NCI-H524 treated with DMSO at 0.1 percent for 48 hours (cell line): ENCODE results near the gene PLK3.
"Not testable (repeated sequence)": the region's sequence is repeated elsewhere in the genome, so short reads cannot be mapped to it uniquely, and the experiment has no call there.

Source experiments
- DNase-seq: peaks from one replicate; lab custom pipeline; 2025; lab: John Stamatoyannopoulos, UW

Gene PLK3

GRCh38 chr1:44787506-44787905 lies 12.7 kb upstream of the PLK3 start:
- no peak for DNase-seq

DNA sequence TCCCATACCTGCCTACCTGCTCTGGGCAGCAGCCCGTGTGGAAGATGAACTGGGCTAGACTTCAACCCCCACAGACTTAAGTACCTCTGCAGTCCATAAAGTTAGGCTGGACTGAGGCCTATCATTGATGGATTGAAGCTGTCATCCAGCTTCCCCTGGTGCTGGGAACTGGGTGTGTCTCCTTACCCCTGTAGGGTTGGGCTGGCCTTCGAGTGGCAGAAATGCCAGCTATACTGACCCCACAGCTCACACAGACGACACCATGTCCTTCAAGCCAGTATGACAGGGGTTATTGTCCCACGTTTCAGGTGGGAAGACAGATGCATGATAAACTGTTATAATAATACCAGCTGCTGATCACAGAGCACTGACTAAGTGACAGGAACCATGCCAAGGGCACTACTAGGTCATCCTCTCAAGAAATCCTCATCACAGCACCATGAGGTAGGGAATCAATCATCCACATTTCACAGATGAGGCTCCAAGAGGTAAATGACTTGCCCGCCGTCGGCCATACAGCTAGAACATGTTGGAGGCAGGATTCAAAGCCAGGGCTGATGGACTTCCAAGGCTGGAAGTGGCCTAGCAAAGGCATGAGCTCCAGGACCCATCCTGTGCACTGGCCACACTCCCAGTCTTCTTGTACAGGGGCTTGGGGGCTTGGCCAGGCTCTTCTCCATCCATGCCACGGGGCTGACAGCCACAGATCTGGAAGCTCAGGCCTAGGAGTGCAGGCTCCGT lies 11.9 kb upstream of the PLK3 start, which contains the start of gene BEST4:
BEST4 (minus strand) TSS at position 51 of the 741 bp plus-strand sequence. CDS start 465 bp downstream, outside the sequence.
- DNase-seq, result no peak

- no peak for DNase-seq
Measured at GRCh38 chr1:44790968-44791801, 9.0 kb upstream of the PLK3 start.

- no peak for DNase-seq
Measured at GRCh38 chr1:44792736-44793502, 7.3 kb upstream of the PLK3 start.

GRCh38 chr1:44797886-44798285 lies 2.3 kb upstream of the PLK3 start:
- DNase-seq, result not testable (repeated sequence)

DNA sequence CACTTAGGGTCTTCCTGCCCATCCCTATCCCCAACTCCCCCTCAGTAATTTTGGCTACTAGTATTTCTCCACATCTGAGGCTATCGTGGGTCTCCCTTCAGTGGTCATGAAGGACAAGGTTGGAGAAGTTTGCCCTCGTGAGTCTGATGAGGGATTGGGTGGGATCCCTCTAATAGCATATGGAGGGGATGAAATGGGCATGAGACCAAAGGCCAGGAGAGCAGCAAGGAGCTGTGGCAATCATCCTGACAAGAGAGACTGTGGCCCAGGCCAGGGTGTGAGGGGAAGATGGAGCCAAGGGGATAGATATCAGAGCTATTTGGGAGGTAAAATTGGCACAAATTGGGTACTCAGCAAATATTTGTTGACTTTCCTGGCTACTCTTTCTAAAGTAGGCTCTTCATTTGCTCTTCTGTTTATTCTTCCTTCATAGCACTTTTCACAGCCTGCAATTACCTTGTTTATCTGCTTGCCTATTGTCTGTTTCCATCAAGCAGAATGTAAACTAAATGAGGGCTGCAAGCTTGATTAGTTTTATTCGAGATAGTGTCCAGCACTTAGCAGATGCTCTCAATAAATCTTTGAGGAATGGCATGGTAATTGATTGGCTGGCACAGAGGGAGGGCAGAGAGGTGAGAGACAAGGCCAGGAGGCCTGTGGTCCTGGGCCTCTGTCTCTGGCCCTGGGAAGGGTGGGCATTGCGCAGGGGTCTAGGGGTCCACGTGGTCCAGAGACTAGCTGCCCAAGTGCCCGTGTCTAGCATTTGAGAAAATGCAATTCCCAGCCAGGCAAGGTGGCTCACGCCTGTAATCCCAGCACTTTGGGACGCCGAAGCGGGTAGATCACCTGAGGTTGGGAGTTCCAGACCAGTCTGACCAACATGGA lies 1.5 kb upstream of the PLK3 start:
- no peak for DNase-seq

DNA sequence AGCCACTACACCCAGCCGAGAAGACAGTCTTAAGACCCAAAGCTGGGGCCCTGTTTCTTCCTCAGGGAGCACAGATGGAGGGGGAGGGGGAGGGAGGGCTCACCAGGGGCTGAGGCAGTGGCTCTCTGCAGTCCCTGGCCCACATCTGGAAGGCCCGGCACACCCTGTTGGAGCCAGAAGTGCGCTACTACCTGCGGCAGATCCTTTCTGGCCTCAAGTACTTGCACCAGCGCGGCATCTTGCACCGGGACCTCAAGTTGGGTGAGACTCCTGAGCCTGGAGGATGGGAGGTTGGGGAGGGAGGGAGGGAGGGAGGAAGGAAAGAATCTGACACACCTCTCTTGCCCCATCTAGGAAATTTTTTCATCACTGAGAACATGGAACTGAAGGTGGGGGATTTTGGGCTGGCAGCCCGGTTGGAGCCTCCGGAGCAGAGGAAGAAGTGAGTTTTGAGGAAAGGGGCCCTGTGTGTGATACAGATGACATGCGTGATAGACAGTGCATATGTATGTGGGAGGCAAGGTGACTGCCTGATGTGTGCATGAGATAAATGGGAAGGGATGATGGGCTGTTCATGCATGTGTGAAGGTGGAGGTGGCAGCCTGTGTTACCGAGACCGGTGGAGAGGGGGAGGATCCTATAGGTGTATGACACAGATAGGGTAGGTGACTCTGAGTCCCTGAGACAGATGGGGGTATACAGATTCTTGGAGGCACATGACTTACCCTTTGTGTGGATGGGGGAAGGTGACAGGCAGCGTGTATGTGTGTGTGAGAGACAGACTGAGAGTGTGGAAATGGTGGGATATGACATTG lies 1.5 kb downstream of the PLK3 start:
- DNase-seq, result no peak

- DNase-seq, result no peak
Measured at GRCh38 chr1:44802306-44803061, 2.3 kb downstream of the PLK3 start.

GRCh38 chr1:44803062-44803311 lies 2.8 kb downstream of the PLK3 start:
- DNase-seq, result no peak

DNA sequence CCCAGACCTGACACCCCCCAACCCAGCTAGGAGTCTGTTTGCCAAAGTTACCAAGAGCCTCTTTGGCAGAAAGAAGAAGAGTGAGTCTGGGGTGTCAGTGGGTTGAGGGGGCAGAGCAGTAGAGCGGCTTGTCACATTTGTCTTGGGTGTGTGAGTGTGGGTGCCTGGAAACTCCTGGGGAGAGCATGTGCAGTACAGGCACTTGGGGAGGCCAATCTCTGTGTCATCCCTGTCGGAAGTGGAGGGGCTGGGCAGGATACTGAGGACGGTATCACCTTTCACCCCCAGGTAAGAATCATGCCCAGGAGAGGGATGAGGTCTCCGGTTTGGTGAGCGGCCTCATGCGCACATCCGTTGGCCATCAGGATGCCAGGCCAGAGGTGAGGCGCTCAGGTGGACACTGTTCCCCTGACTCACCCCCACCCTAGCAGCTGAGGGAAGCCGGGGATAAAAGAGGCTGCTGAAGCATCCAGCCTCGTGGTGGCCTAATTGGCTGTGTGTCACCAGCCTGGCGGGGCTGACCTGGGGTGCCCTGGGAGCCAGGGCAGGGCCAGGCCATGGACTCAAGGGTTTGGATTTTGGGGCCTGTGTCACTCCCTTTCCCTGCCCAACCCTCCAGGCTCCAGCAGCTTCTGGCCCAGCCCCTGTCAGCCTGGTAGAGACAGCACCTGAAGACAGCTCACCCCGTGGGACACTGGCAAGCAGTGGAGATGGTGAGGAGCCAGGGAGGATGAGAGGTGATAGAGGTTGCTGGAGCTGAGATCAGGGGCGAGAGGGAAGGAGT lies 3.3 kb downstream of the PLK3 start:
- DNase-seq, result no peak

GRCh38 chr1:44805311-44806024 lies 5.3 kb downstream of the PLK3 start:
- DNase-seq, result no peak

DNA sequence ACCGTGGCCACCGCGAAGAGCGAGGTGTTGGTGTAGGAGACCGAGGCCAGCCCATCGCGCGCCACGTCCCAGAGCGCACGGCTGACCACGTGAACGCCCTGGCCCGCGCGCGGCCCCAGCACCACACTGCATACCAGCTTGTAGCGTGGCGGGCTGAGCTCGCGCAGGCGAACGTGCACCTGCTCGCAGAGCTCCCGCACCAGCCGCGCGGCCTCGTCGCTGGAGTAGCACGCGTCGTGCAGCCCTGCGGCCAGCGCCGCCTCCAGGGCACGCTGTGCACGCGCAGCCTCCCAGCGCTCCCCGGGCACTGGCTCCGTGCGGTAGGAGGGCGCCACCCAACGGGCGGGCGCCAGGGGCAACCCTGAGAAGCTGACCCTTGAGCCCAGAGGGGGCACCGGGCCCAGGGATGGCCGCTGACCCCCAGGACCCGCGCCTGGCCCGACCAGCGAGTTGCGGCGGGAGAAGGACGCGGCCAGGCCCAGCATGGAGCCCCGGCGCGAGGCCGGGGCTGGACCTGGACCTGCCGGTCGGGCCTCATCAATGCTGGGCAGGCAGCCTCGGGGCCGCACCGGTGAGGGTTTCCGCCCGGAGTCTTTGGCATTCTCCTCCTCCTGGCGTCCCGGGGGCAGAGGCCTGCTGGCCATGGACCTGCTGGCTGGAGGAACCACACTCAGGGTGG lies 6.0 kb downstream of the PLK3 start:
- no peak for DNase-seq

GRCh38 chr1:44806704-44807363 lies 6.7 kb downstream of the PLK3 start, which contains the start of gene DYNLT4:
TSS of gene DYNLT4 (minus strand) at chr1:44807351. CDS start at chr1:44806668, 683 bp downstream.
- no peak for DNase-seq

GRCh38 chr1:44807364-44808062 lies 7.3 kb downstream of the PLK3 start:
- no peak for DNase-seq

DNA sequence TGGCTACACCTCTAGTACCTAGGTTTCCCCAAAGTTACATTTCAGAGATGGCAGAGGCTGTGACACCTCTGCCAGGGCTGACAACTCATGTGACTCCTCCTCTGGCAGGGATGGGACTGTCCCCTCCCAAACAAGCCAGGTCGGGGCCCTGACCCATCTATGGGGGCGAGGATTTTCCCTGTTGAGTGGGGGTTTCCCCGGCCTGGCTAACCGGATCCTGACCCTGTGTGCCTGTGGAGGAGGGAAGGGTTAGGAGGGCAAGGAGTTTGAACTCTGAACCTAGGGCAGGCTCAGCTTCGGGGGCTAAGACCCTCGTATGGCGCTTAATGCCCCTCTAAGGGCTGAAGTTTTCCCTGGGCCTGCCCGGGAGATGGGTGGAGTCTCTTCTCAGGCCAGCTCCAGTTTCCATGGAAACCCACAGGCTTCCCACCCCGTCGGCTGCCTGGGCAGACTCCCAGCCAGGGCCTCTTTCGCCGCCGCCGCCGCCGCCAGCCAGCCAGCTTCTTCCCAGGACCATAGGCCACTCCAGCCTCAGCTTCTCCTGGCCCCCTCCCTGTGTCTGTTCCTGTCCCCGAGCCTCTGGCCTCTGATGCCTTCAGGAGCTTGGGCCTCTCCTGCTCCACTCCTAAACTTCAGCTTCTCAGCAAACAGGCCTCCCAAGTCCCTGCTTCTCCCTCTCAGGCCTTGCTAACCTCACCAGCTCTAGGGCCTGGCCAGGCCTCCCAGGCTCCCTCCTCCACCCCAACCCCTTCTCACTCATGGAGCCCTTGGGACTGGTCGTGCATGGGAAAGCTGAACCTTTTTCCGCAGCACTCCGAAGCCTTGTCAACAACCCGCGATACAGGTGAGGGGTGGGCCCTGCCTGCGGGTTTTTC lies 8.1 kb downstream of the PLK3 start, which contains the start of gene BTBD19:
BTBD19 (plus strand) TSS at position 461 of the 875 bp plus-strand sequence; CDS start at position 759, 298 bp downstream.
- no peak for DNase-seq
